ENCODE measurements around the gene ENTR1. TPM values are rescaled to one million over a fixed set of nuclear protein-coding genes. Genes with fewer than 3 reads are reported as not detected.

The ENTR1 gene
- total RNA-seq, 3 donors from 2014 or later: 27.8 to 47.6 (median 33.2) TPM

GRCh38 chr9:136421791-136422190, 11.4 kb upstream of the ENTR1 start:
- TF ChIP-seq CTCF (IDR thresholded peaks at IDR 0.05): no peak

GRCh38 chr9:136419092-136419420, 8.6 kb upstream of the ENTR1 start:
- TF ChIP-seq CTCF (IDR thresholded peaks at IDR 0.05): no peak
- DNase-seq: no peak
- H3K9me3 ChIP-seq: no peaks in the 10 kb centered on the region
- peaks cover 12% of the 10 kb centered on the region for H3K36me3 ChIP-seq (ENCODE audit: low read depth)
- no peak overlapping the region for H3K4me3 ChIP-seq
- H3K4me1 ChIP-seq (ENCODE audit: low read depth): no peaks in the 10 kb centered on the region
- intact Hi-C loops (cut with DNase I, micrococcal nuclease): no loop called here
- peak; percentile 17 for ATAC-seq

More at GRCh38 chr9:136421791-136422190, 11.4 kb upstream of the ENTR1 start:
- Histone ChIP-seq H3K4me1 (ENCODE audit: low read depth) (no peaks in the 10 kb centered on the region), H3K4me3 (no peak overlapping the region), H3K9me3 (no peaks in the 10 kb centered on the region), H3K36me3 (ENCODE audit: low read depth) (peaks cover 12% of the 10 kb centered on the region)
- intact Hi-C loops (cut with DNase I, micrococcal nuclease): no loop called here
- no peak for ATAC-seq
- DNase-seq: no peak

- intact Hi-C loops (cut with DNase I, micrococcal nuclease): no loop called here
- ATAC-seq (no peak), DNase-seq (no peak)
- Histone ChIP-seq H3K36me3 (ENCODE audit: low read depth) (peaks cover 12% of the 10 kb centered on the region), H3K4me3 (no peak overlapping the region), H3K9me3 (no peaks in the 10 kb centered on the region), H3K4me1 (ENCODE audit: low read depth) (no peaks in the 10 kb centered on the region)
- no peak for TF ChIP-seq CTCF (IDR thresholded peaks at IDR 0.05)
These were observed 8.0 kb upstream of the ENTR1 start for GRCh38 chr9:136418182-136419091.

GRCh38 chr9:136416914-136417313, 6.5 kb upstream of the ENTR1 start:
- peaks cover 1% of the 10 kb centered on the region for H3K4me1 ChIP-seq (ENCODE audit: low read depth)
- no peaks in the 10 kb centered on the region for H3K9me3 ChIP-seq
- ATAC-seq (no peak), DNase-seq (no peak)
- H3K36me3 ChIP-seq (ENCODE audit: low read depth): peaks cover 15% of the 10 kb centered on the region
- no peak for TF ChIP-seq CTCF (IDR thresholded peaks at IDR 0.05)
- no peak overlapping the region for H3K4me3 ChIP-seq
- intact Hi-C loops (cut with DNase I, micrococcal nuclease): no loop called here

GRCh38 chr9:136416427-136416826, 6.0 kb upstream of the ENTR1 start:
- DNase-seq (no peak), ATAC-seq (no peak)
- Histone ChIP-seq H3K9me3 (no peaks in the 10 kb centered on the region), H3K36me3 (ENCODE audit: low read depth) (peaks cover 15% of the 10 kb centered on the region), H3K4me1 (ENCODE audit: low read depth) (peaks cover 6% of the 10 kb centered on the region), H3K4me3 (no peak overlapping the region)
- no peak for TF ChIP-seq CTCF (IDR thresholded peaks at IDR 0.05)
- intact Hi-C loops (cut with DNase I, micrococcal nuclease): no loop called here
